NCI-H2196 treated with DMSO at 0.1 percent for 48 hours (cell line): Measurements from ENCODE around the gene GZMB.
"Not testable (repeated sequence)": the region's sequence is repeated elsewhere in the genome, so short reads cannot be mapped to it uniquely, and the experiment has no call there.

Source experiments
- DNase-seq: peaks from one replicate; lab custom pipeline; 2025; ENCODE audit not compliant: unreplicated experiment; lab: John Stamatoyannopoulos, UW

Gene GZMB

DNA sequence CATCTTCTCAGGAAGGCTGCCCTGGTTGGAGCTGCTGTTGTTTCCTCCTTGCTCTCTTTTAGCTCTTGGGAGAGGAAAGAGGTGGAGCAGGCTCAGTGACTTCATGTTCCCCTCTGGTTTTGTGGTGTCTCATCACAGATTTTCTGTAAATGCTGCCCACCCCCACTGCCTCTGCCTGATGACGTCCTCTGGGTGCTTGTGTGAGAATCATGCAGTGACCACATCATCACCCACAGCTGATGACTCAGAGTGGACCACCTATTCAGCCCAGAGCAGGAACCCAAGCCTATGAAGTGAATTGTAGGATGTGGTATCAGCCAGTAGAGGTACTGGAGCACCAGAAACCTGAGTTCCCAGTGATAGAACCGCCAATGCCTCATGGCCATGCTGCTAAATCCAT is at the start of gene GZMB:
TSS of gene GZMB (minus strand) at position 33 of the 400 bp plus-strand sequence. CDS start at position 3, 30 bp downstream.
- no peak for DNase-seq

DNA sequence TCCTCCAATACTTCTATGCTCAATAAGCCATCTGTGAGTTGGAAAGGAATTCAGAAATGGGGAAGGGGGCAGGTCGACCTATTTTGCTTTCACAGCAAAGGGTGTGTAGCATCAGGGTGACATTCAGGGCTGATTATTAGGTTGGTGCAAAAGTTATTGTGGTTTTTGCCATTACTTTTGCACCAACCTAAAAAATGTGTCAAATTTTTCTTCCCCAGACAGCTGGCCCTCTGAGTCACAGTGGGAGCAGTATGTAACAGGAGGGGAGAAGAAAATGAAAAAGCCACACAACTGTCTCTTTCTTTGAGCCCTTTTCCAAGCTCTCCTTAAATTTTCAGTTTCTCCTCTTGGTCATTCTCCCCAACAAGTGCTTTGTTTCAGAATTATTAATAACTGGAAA is 47.1 kb upstream of the GZMB start:
- no peak for DNase-seq

GRCh38 chr14:24680516-24680915 is 46.5 kb upstream of the GZMB start:
- DNase-seq = no peak

- DNase-seq = no peak
Measured at GRCh38 chr14:24679248-24679961, 45.4 kb upstream of the GZMB start.

- DNase-seq = peak; percentile 73
Measured at GRCh38 chr14:24678801-24679247, 44.8 kb upstream of the GZMB start.

GRCh38 chr14:24677956-24678355 is 44.0 kb upstream of the GZMB start:
- no peak for DNase-seq

- no peak for DNase-seq
Measured at GRCh38 chr14:24674204-24674970, 40.4 kb upstream of the GZMB start.

- no peak for DNase-seq
Measured at GRCh38 chr14:24673534-24674203, 39.7 kb upstream of the GZMB start.

DNA sequence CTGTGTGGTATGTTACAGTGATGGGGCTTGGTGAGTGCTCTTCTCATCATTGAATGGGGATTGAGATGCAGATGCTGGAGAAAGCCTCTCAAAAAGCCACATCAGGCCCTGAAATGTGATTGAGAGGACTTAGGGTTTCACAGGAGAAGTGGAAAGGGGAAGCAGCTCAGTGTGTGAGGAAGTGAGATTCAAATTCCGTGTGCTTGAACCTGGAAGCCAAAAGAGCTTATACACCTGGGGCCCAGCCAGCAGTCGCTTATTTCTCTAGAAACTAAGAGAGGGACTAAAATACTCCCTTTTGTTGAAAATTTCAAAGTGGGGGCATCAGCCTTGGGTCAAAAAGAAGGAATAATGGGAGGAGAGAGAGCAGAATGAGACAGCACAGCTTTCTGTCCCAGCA is 39.1 kb upstream of the GZMB start:
- no peak for DNase-seq

DNA sequence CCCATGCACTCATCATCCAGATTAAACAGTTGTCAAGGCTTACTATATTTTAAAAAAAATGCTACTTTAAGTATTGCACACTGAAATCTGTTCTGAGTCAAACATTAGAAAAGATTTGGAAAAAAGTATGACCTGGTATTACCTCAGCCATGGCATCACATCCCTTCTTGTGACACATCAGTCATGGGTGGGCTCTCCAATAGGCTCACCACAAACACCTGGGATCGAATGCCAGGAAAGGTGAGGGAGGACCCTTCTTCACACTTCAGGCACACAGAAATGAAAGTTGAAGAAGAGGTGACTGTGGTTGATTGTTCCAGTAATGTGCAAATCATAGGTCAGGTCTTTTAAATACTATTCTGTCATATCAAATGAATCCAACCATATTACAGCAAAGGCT is 36.6 kb upstream of the GZMB start:
- DNase-seq = no peak

GRCh38 chr14:24669651-24670050 is 35.7 kb upstream of the GZMB start:
- no peak for DNase-seq

DNA sequence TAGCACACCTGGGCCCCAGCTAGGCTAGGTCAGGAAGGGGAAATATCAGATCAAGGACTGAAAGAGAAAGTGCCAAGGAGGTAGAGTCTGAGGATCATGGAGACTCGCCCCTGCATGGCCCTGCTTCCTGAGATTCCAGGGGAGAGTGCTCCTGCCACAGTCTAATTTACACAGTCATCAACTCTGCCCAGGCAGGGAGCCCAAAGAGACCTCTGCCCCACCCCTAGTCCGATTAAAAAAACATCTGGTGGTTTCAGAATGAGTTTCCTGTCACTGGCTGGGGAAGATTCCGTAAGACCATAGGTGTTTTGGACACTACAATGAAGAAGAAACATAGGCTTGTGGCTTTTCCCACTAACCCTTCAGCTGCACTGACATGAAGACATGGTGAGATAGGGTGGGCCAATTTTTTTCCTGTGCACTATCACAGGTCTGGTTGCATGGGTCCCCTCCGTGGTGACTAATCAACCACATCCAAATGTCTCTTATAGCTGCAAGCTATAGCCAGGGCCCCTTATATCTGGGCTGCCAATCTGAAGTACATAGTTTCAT is 31.5 kb upstream of the GZMB start:
- DNase-seq = no peak

- DNase-seq = no peak
Measured at GRCh38 chr14:24664366-24664765, 30.4 kb upstream of the GZMB start.

DNA sequence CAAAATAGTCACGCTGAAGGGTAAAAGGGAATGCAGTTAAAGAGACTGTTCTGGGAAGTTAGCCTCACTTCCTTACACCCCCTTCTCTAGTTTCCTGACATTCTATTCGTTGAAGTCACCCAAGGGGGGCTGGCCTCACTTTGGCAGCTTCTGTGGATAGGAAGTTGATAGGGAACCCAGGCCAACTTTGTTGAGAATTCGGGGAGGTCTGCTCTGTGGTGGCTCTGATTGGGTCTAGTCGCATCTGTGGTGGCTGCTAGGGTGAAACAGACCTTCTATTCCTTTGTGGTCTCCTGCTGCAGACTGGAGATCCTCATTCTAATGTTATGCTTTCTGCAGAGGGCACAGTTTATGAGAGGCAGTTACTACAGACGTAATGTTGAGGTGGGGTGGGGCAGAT is 28.8 kb upstream of the GZMB start:
- no peak for DNase-seq

DNA sequence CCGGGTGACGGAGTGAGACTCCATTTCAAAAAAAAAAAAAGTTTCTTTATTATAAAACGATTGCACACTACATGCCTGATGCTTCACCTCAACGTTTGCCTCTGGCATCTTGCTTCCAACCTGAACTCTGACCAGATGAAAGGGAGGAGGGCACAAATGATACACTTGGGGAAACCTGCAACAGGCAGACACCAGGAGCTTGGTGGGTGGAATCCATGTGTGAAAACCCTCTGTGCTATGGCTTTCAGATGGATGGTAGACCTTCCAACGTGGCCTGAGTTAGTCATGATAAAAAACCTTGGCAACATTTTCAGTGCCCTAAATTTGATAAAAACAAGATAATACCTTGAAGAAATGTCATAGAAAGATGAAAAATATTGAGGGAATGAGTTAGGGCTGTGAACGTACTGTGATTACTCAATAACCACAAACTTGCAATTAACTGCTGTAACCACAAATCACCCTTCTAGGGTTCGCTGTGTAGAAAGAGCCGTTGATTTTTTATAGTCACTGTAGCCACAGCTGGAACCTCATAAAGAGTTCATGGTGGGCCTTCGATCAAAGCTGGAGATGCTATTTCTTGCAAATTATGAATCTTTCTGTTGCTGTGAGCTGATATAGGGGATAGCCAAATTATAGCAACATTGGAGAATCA is 26.1 kb upstream of the GZMB start:
- no peak for DNase-seq

DNA sequence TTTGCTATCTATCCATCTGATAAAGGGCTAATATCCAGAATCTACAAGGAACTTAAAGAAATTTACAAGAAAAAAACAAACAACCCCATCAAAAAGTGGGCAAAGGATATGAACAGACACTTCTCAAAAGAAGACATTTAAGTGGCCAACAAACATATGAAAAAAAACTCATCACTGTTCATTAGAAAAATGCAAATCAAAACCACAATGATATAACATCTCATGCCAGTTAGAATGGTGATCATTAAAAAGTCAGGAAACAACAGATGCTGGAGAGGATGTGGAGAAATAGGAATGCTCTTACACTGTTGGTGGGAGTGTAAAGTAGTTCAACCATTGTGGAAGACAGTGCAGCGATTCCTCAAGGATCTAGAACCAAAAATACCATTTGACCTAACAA is 14.4 kb upstream of the GZMB start:
- not testable (repeated sequence) for DNase-seq

- no peak for DNase-seq
Measured at GRCh38 chr14:24639905-24640304, 5.9 kb upstream of the GZMB start.

- no peak for DNase-seq
Measured at GRCh38 chr14:24639270-24639669, 5.3 kb upstream of the GZMB start.

GRCh38 chr14:24633353-24633752 is 637 bp downstream of the GZMB start:
- DNase-seq = no peak

- DNase-seq = no peak
Measured at GRCh38 chr14:24632761-24633160, 1.2 kb downstream of the GZMB start.

DNA sequence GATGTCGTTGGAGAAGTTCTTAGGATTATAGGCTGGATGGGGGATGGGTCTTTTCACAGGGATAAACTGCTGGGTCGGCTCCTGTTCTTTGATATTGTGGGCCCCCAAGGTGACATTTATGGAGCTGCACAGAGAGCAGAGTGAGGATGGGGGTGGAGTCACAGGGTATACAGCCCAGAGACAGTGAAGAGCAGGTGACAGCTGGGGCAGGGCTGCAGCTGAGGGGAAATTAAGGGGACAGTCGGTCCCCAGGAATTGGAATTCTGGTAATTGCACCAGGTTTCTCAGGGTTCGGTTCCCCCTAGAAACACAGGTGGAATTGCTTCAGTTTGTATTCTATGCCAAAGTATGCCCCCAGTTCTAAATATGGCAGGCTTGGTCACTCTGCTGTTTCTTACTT is 1.7 kb downstream of the GZMB start:
- no peak for DNase-seq
